Endometrial microvascular endothelial cells (primary cell): ENCODE results near the gene ADAM12. TPM values are rescaled to one million over a fixed set of nuclear protein-coding genes. Genes with fewer than 3 reads are reported as not detected.

Experiments used
- in situ Hi-C: cut with HindIII; loops from 2 replicates; pipeline ENCODE4 v1.10.0; 2017; ENCODE audit warnings: low sequenced_read_pairs, low pct_unique_long_range_greater_than_20kb; ENCODE audit errors: inconsistent ontology term
- total RNA-seq: library from RNA; depleted of rRNA; stranded (reverse); fragments of >200 nt; gene quantifications from one replicate; pipeline ENCODE4 v1.2.3, GENCODE V29; 2015; ENCODE audit errors: inconsistent ontology term

ADAM12 gene
- total RNA-seq, 1 donor from 2014 or later, result 0.28 TPM

DNA sequence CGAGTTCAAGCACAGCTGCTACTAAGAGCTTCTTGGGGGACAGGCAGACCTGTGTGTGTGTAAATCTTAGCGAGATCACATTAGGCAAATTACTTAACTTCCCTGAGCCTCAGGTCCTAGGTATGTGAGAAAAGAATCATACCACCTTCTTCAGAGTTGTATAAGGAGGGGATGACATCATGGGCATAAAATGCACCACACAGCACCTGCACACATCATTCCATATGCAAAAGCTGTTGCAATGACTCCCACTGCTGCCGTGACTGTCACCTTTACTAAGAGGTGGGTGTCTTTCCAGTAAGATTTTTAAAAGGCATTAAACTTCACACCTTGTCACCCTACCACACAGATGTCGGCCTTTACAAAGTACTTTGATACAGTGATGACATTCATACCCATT is 345.9 kb downstream of the ADAM12 start:
- in situ Hi-C loops, result no loop called here

GRCh38 chr10:126041804-126042231 is 346.5 kb downstream of the ADAM12 start:
- in situ Hi-C loops, result no loop called here

DNA sequence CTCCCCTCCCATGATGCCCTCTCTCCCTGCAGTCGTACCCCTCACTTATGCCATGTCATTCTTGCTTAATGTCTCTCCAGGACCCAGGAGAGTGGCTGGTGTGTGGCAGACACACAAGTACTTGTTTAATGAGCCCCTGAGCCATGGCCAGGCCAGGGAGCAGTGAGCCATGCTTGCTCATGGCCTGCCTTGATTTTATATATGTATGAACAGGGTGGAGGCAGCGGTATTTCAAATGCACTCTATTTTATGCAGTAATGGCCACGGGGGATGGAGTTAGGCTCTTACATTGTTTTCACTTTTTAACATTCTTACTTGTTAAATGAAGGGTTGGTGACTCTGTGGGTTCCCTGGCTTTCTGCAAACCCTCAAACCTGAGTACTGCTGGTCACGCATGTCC is 347.2 kb downstream of the ADAM12 start:
- in situ Hi-C loops, result no loop called here

- in situ Hi-C loops, result no loop called here
These were observed 350.3 kb downstream of the ADAM12 start for GRCh38 chr10:126037946-126038345.

DNA sequence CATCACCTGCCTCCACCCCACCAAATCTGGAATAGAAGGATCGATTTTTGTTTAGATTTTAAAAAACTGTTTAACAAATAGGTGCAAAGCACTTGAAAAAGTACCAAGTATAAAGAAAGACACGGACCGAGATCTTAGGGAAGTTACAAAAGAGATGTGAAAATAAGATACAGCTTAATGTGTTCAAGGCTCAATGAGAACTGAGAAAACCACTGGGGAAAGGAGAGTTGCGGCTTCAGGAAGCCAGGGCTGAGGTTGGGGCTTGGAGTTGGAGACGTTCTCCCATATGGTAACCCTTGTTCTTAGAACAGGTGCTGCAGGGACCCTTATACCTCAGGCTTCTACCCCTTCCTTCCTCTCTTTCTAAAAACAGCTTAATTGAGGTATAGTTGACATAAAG is 351.8 kb downstream of the ADAM12 start:
- in situ Hi-C loops, result no loop called here

DNA sequence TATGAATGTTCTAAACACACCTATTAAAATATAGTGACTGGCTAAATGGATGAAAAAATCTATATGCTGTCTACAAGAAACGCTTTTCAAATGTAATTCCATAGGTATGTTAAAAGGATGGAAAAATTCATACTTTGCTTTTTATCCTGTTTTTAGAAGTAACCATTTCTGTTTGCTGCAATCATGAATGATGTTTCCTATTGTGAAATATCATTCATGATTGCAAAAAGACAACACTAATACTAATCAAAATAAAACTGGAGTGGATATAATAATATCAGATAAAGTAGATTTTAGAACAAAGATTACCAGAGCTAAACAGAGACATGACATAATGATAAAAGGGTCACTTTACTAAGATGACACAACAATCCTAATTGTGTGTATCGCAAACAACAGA is 353.7 kb downstream of the ADAM12 start:
- in situ Hi-C loops, result no loop called here

GRCh38 chr10:126029999-126030398 is 358.3 kb downstream of the ADAM12 start:
- in situ Hi-C loops, result no loop called here

GRCh38 chr10:126027692-126028091 is 360.6 kb downstream of the ADAM12 start:
- in situ Hi-C loops, result no loop called here

DNA sequence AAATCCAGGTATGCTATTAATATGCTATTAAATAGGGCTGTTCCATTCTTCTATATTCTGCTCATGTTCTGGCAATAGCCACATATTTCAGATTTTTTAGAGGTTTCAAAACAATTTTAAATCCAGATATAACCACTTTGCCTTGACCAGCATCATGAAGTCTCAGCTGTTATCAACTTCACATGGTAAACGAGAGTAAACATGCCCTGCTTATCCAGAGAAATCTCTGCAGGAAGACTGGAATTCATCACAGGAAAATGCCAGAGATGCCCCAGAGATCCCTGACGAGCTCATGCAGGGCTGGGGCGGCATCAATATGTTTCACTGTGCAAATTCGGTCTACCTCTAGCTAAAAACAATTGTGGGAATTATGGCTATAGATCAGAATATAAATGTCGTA is 365.4 kb downstream of the ADAM12 start:
- in situ Hi-C loops, result no loop called here

DNA sequence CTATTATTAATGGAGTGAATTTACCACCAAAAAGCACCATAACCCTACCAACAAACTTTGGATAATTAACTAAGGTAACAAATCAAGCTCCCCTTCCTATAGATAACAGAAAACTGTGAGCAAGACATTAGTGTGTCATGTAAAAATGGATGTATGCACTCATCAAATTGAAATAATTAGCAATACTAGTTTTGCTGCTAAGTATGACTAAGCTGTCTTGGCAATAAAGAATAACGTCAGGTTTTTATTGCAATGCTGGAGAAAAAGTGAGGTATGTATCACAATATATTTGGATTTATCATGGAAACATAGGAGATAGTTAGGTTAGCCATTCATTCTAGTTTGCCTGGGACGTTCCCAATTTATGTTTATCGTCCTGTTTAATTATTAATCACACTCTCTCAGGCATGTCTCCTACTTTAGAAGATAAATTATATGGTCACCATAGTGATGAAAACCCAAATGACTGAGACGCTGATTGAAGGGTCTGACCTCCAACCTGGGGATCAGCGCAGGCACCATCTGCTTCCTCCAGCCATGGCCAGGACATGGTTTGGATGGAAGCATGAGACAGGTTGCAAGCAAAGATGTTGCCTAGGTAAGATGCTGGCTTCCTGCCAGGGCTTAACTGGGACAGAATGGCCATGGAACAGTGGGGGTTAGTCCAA is 366.3 kb downstream of the ADAM12 start:
- in situ Hi-C loops, result no loop called here

- in situ Hi-C loops, result no loop called here
These were observed 370.2 kb downstream of the ADAM12 start for GRCh38 chr10:126017961-126018560.

GRCh38 chr10:126016882-126017281 is 371.4 kb downstream of the ADAM12 start:
- in situ Hi-C loops, result no loop called here

DNA sequence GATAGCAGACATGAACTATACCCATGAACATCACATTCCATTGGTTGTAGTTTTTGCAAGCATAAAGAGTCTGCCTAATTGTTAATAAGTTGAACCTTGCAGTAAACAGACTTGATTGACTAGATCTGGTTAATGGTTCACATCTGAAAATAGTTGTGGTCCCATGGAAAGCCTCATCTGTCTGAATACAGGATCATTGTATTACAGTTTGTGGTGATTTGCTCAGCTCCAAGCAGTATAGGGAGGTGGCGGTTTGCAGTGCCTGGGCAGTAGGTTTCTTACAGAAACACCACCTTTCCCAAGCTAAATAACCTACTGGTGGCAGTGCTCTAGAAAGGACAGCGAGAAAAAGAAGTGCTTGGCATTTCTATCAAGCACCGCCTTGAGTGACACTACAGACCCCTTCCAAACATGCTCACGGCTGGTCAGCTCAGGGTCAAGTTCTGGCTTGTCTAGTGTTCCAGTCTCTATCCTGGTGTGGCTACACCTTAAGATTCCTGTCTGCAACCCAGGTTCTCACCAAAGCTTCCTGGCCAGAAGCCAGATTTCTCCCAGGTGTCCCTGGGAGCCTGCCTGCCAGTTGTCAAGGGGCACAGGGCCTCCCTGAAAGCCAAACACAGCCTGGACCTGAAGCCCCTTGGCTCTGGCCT is 372.0 kb downstream of the ADAM12 start:
- in situ Hi-C loops, result no loop called here

- in situ Hi-C loops, result no loop called here
These were observed 372.9 kb downstream of the ADAM12 start for GRCh38 chr10:126015413-126015812.

DNA sequence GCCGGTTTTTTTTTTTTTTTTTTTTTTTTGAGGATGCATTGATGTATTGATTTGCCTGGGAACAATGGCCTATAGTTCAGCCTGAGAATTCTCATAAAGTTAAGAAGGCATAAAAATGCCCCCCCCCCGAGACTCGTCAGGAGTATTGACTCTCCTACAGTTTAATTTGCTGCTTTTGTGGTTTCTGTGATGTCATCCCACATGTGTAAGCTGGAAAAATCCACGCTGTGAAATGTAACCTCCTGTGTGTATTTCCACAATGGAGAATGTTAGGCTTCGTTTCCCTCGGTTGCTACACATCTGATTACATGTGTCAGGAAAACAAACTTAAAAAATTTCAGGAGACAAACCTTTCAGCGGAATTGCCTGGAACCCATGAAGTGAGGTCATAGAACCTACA is 374.0 kb downstream of the ADAM12 start:
- in situ Hi-C loops, result no loop called here

DNA sequence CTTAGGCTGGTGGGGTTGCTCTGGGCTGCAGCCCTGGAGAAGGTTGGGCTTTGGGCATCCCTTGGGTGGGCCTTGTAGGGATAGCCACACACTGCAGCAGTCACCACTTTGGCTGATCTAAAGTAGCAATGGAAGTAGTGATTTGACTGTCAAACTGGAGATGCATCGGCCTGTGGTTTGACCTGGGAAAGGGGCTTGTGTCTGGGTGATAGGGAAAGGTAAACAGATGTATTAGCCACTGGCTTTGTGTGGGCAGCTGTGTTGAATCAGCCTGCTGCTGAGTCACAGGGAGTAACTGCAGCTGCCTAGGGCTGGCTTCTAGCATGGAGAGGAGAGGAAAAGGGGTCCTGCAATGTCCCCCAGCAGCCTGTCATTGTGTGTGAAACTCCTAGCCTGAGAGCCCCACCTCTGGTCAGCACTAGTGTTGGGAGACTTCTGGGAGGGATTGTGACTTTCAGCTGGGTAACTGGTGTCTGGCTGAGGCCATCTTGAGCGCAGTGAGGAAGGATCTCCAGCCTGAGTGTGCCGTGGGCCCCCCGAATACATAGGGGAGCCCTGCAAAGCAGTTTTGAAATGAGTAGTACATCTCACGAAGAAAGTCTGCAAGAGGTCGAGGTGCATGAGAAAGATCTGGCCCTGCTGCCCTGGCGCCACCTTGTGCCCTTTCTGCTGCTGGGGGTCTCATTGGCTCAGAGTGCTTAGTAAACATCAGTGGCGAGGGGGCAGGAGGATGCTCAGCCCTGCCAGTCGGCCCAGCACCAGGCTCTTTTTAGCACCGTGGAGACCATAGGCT is 374.6 kb downstream of the ADAM12 start:
- in situ Hi-C loops, result no loop called here

DNA sequence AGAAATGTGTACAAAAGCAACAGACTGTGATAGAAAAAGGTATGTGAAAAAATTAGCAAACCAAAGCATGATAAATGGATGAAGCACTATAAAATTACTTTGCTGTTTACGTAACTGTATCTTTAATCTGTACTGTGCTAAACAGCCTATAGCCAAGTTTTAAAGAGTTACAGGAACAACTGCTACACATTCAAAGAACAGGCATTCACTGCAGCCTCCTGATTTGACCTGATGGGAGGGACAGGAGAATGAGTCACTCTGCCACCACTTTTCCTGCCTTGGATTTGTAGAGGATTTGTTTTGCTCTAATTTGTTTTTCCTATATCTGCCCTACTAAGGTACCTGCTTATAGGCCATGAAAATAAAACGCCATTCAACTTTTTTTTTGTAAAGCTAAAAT is 375.8 kb downstream of the ADAM12 start:
- in situ Hi-C loops, result no loop called here

DNA sequence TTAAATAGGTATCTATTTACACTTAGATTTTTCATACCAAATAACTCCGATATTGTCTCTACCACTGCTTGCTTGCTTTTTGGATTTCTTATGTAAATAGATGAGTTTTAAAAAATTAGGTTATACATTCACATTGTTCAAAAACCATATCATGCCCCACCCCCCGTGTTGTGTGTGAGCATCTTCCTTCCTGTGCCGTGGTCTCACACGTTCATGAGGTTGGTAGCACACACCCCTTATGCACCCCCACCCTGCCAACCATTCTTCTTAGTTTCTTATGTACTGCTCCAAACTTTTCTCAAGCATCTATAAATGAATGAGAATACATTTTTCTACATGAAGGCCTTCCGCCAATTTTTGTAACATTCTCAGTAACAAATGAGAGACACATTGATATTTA is 376.3 kb downstream of the ADAM12 start:
- in situ Hi-C loops, result no loop called here

- in situ Hi-C loops, result no loop called here
These were observed 378.6 kb downstream of the ADAM12 start for GRCh38 chr10:126009650-126010049.

- in situ Hi-C loops, result no loop called here
These were observed 381.4 kb downstream of the ADAM12 start for GRCh38 chr10:126006906-126007305.
